SK-N-SH (cell line): ENCODE measurements around the gene PLCE1. TPM values are rescaled to one million over a fixed set of nuclear protein-coding genes. Genes with fewer than 3 reads are reported as not detected.
A peak's percentile ranks its signal among the peaks of the same experiment; 100 is the strongest.

Experiments
- CTCF ChIA-PET: fragments of 300-600, 350-600 bp; formaldehyde crosslinking; extraction: SDS; loops from one replicate; lab custom pipeline; 2021; lab: Yijun Ruan, JAX
- POLR2A ChIA-PET: fragments of 350-600 bp; sonication (Branson Sonifier 250); formaldehyde crosslinking; extraction: SDS; loops from one replicate; lab custom pipeline; 2020; ENCODE audit warnings: antibody characterized with exemption, inconsistent platforms; lab: Yijun Ruan, JAX
- DNase-seq: peaks from one replicate; pipeline ENCODE4 v3.0.0; 2012
- H2AFZ ChIP-seq: fragments of 200-600 bp; sonication (generic); 2 replicates; pipeline ENCODE4 v1.8.1; 2016; ENCODE audit warnings: antibody characterized with exemption, mild to moderate bottlenecking, low read depth
- H3F3A ChIP-seq: fragments of 200-600 bp; sonication (generic); replicated peaks from 2 replicates; pipeline ENCODE3; 2016; ENCODE audit warnings: antibody characterized with exemption, mild to moderate bottlenecking; ENCODE audit not compliant: insufficient read depth
- H3K27ac ChIP-seq, 2 experiments: fragments of 200-500 bp in 1 of 2; fragments of 200-600 bp in 1 of 2; sonication (Bioruptor generic) in 1 of 2; sonication (generic), shearing (Covaris generic) in 1 of 2; 2 replicates each; pipeline versions ENCODE4 v1.5.1 to v1.6.1; 2014 to 2016; ENCODE audit warnings: low read depth in 2 of 2, inconsistent platforms in 1 of 2, low read length in 1 of 2, mild to moderate bottlenecking in 1 of 2, mixed read lengths in 1 of 2
- H3K27me3 ChIP-seq: fragments of 200-600 bp; sonication (generic), shearing (Covaris generic); 2 replicates; pipeline ENCODE4 v1.6.1; 2016; ENCODE audit warnings: mixed run types; ENCODE audit not compliant: insufficient read depth
- H3K36me3 ChIP-seq, 2 experiments: fragments of 200-500 bp in 1 of 2; fragments of 200-600 bp in 1 of 2; sonication (Bioruptor generic) in 1 of 2; sonication (generic) in 1 of 2; replicated peaks in 1 of 2; 2 replicates each; pipeline versions ENCODE3 to v1.5.1; 2014 to 2016; ENCODE audit warnings: low read length in 1 of 2, mild to moderate bottlenecking in 1 of 2; ENCODE audit not compliant: insufficient read depth in 2 of 2, control insufficient read depth in 1 of 2
- H3K4me1 ChIP-seq, 2 experiments: fragments of 200-500 bp in 1 of 2; fragments of 200-600 bp in 1 of 2; sonication (Bioruptor generic) in 1 of 2; sonication (generic), shearing (Covaris generic) in 1 of 2; 2 replicates each; pipeline versions ENCODE4 v1.5.1 to v1.6.1; 2014 to 2016; ENCODE audit warnings: low read depth in 1 of 2, low read length in 1 of 2, mixed run types in 1 of 2; ENCODE audit not compliant: insufficient read depth in 2 of 2, control insufficient read depth in 1 of 2
- H3K4me2 ChIP-seq: fragments of 200-600 bp; sonication (generic), shearing (Covaris generic); 2 replicates; pipeline ENCODE4 v1.6.1; 2017; ENCODE audit warnings: mixed run types
- H3K4me3 ChIP-seq, 2 experiments: fragments of 200-500 bp in 1 of 2; fragments of 200-600 bp in 1 of 2; sonication (Bioruptor generic) in 1 of 2; sonication (generic), shearing (Covaris generic) in 1 of 2; 2 replicates each; pipeline versions ENCODE4 v1.5.1 to v1.8.1; 2014 to 2016; ENCODE audit warnings: low read depth in 2 of 2, inconsistent platforms in 1 of 2, low read length in 1 of 2, mild to moderate bottlenecking in 1 of 2, mixed read lengths in 1 of 2, moderate library complexity in 1 of 2
- H3K79me2 ChIP-seq: fragments of 200-600 bp; sonication (generic); 2 replicates; pipeline ENCODE4 v1.8.1; 2017; ENCODE audit warnings: mild to moderate bottlenecking; ENCODE audit not compliant: insufficient read depth
- H3K9ac ChIP-seq: fragments of 200-600 bp; sonication (generic); 2 replicates; pipeline ENCODE4 v1.6.1; 2017; ENCODE audit warnings: mixed run types
- H3K9me2 ChIP-seq: fragments of 200-600 bp; sonication (generic); 2 replicates; pipeline ENCODE4 v1.6.1; 2017; ENCODE audit warnings: mixed run types
- H3K9me3 ChIP-seq: fragments of 200-600 bp; sonication (generic); 2 replicates; pipeline ENCODE4 v1.6.1; 2017; ENCODE audit warnings: mixed run types, mild to moderate bottlenecking, moderate library complexity
- H4K20me1 ChIP-seq: fragments of 200-600 bp; sonication (generic); 2 replicates; pipeline ENCODE4 v1.6.1; 2017; ENCODE audit warnings: mild to moderate bottlenecking, mixed run types; ENCODE audit not compliant: insufficient read depth
- ELF1 ChIP-seq: IDR thresholded peaks from 2 replicates; pipeline ENCODE4 v1.4.0; 2012
- EP300 ChIP-seq, 2 experiments: IDR thresholded peaks; 2 replicates each; pipeline versions ENCODE4 v1.4.0 to v1.6.1; 2012; ENCODE audit warnings: borderline replicate concordance in 1 of 2, low read depth in 1 of 2, low read length in 1 of 2
- EZH2phosphoT487 ChIP-seq: fragments of 200-600 bp; sonication (generic); IDR thresholded peaks from 2 replicates; pipeline ENCODE4 v1.6.1; 2017; ENCODE audit warnings: low read depth, mixed run types, mild to moderate bottlenecking, antibody characterized with exemption, moderate library complexity, borderline replicate concordance
- FOXJ3 ChIP-seq: sonication (generic); formaldehyde crosslinking; IDR thresholded peaks from 2 replicates; pipeline ENCODE4 v1.5.1; 2020; ENCODE audit warnings: mild to moderate bottlenecking, missing genetic modification reagents
- FOXM1 ChIP-seq: IDR thresholded peaks from 2 replicates; pipeline ENCODE4 v1.4.0; 2012; ENCODE audit warnings: low read depth, mild to moderate bottlenecking
- GATA2 ChIP-seq: sonication (generic); formaldehyde crosslinking; IDR thresholded peaks from 2 replicates; pipeline ENCODE4 v1.5.0; 2020; ENCODE audit warnings: mild to moderate bottlenecking, missing genetic modification reagents
- MEF2A ChIP-seq: IDR thresholded peaks from 2 replicates; pipeline ENCODE4 v1.4.0; 2012; ENCODE audit warnings: low read depth, borderline replicate concordance
- MXI1 ChIP-seq: IDR thresholded peaks from 2 replicates; pipeline ENCODE4 v1.6.1; 2012; ENCODE audit warnings: mild to moderate bottlenecking, low read depth, low read length, improper control_type of control experiment
- NRF1 ChIP-seq: IDR thresholded peaks from 2 replicates; pipeline ENCODE4 v1.6.1; 2012; ENCODE audit warnings: low read depth, mild to moderate bottlenecking, low read length
- POLR2AphosphoS5 ChIP-seq: IDR thresholded peaks from 2 replicates; pipeline ENCODE4 v1.6.1; 2012; ENCODE audit warnings: low read depth, low read length
- RAD21 ChIP-seq: IDR thresholded peaks from 2 replicates; pipeline ENCODE4 v1.6.1; 2012; ENCODE audit warnings: mild to moderate bottlenecking, low read length
- RFX5 ChIP-seq: IDR thresholded peaks from 2 replicates; pipeline ENCODE4 v1.6.1; 2012; ENCODE audit warnings: mild to moderate bottlenecking, improper control_type of control experiment, low read length
- RXRA ChIP-seq: IDR thresholded peaks from 2 replicates; pipeline ENCODE4 v1.4.0; 2012; ENCODE audit warnings: low read depth, mild to moderate bottlenecking, borderline replicate concordance
- SIN3A ChIP-seq: IDR thresholded peaks from 2 replicates; pipeline ENCODE4 v1.6.1; 2012; ENCODE audit warnings: low read depth, mild to moderate bottlenecking, low read length, moderate library complexity, borderline replicate concordance
- SMC3 ChIP-seq: IDR thresholded peaks from 2 replicates; pipeline ENCODE4 v1.6.1; 2012; ENCODE audit warnings: low read depth, low read length, improper control_type of control experiment
- WGBS: methylation state at CpG from one replicate; pipeline ENCODE4 v1.1.6; 2017; ENCODE audit warnings: low lambda C conversion rate; 5-methylcytosine and 5-hydroxymethylcytosine counted together
- polyA plus RNA-seq, 3 experiments: library from polyadenylated mRNA; depleted of rRNA; stranded (reverse); fragments of >200 nt; gene quantifications; 2 replicates each; pipeline ENCODE4 v1.2.3, GENCODE V29; 2012
- TF ChIP-seq, protein P1 (sequence below): IDR thresholded peaks from 2 replicates; pipeline ENCODE4 v1.4.0; 2012; ENCODE audit warnings: low read depth
- TF ChIP-seq, protein P2 (sequence below): fragments of 150-350 bp; IDR thresholded peaks from 2 replicates; pipeline ENCODE4 v1.6.1; 2017; ENCODE audit warnings: antibody characterized with exemption, low read length, low read depth, borderline replicate concordance
- TF ChIP-seq, protein P3 (sequence below): fragments of 150-350 bp; IDR thresholded peaks from 2 replicates; pipeline ENCODE4 v1.6.1; 2016; ENCODE audit warnings: mild to moderate bottlenecking, low read depth, low read length
- TF ChIP-seq, protein P4 (sequence below): IDR thresholded peaks from 2 replicates; pipeline ENCODE4 v1.4.0; 2012; ENCODE audit warnings: low read depth, borderline replicate concordance
- TF ChIP-seq, protein P5 (sequence below): fragments of 200-600 bp; sonication (generic); IDR thresholded peaks from 2 replicates; pipeline ENCODE4 v1.6.1; 2017; ENCODE audit warnings: antibody characterized with exemption, mild to moderate bottlenecking, moderate library complexity

The PLCE1 gene
- polyA plus RNA-seq, 1 of the 3 experiments (the other 2 are of a cell fraction): 1.2 TPM

DNA sequence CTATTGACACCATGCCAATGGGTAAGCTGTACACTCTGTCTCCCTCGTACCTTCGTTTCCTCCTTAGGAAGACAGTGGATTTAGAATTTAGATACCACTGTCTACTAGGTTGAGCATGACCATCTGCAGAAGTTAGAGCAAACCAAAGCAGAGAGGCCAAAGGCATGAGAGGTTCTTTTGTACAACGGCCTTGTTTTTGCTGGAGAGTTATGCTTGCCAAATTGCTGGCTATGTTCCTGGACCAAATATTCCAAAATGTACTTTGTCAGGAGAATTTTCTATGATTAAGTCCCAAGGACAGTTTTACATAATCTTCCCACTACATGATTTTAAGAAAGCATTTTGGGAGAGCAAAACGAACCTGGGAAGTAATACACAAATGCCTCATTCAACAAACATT, 47.9 kb upstream of the PLCE1 start:
- no peaks in the 10 kb centered on the region for H3F3A ChIP-seq
- H3K4me3 ChIP-seq: no peak overlapping the region
- H3K9ac ChIP-seq: no peak overlapping the region
- H3K36me3 ChIP-seq: no peaks in the 10 kb centered on the region
- WGBS: 94% methylated on average over 4 of the region's 4 CpGs
- no peaks in the 10 kb centered on the region for H3K9me2 ChIP-seq
- H3K79me2 ChIP-seq: no peaks in the 10 kb centered on the region
- CTCF ChIA-PET: interaction anchor here (1.5 kb wide), 1 partner anchor 29 kb away, joined by 5 read pairs; no protein-coding TSS in a partner anchor
- TF ChIP-seq FOXJ3 (CRISPR knock-in tag) (no peak), ELF1 (no peak), MXI1 (no peak), EP300 (IDR thresholded peaks at IDR 0.05; ENCODE audit: borderline replicate concordance in 1 of 2, low read depth in 1 of 2, low read length in 1 of 2) (no peak), GATA2 (no peak), SIN3A (no peak), NRF1 (no peak), RXRA (no peak), POLR2AphosphoS5 (no peak), FOXM1 (no peak)
- TF ChIP-seq, protein P1, sequence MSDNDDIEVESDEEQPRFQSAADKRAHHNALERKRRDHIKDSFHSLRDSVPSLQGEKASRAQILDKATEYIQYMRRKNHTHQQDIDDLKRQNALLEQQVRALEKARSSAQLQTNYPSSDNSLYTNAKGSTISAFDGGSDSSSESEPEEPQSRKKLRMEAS: no peak
- TF ChIP-seq, protein P2, sequence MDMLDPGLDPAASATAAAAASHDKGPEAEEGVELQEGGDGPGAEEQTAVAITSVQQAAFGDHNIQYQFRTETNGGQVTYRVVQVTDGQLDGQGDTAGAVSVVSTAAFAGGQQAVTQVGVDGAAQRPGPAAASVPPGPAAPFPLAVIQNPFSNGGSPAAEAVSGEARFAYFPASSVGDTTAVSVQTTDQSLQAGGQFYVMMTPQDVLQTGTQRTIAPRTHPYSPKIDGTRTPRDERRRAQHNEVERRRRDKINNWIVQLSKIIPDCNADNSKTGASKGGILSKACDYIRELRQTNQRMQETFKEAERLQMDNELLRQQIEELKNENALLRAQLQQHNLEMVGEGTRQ: no peak
- TF ChIP-seq, protein P3, sequence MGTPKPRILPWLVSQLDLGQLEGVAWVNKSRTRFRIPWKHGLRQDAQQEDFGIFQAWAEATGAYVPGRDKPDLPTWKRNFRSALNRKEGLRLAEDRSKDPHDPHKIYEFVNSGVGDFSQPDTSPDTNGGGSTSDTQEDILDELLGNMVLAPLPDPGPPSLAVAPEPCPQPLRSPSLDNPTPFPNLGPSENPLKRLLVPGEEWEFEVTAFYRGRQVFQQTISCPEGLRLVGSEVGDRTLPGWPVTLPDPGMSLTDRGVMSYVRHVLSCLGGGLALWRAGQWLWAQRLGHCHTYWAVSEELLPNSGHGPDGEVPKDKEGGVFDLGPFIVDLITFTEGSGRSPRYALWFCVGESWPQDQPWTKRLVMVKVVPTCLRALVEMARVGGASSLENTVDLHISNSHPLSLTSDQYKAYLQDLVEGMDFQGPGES: no peak
- TF ChIP-seq, protein P4, sequence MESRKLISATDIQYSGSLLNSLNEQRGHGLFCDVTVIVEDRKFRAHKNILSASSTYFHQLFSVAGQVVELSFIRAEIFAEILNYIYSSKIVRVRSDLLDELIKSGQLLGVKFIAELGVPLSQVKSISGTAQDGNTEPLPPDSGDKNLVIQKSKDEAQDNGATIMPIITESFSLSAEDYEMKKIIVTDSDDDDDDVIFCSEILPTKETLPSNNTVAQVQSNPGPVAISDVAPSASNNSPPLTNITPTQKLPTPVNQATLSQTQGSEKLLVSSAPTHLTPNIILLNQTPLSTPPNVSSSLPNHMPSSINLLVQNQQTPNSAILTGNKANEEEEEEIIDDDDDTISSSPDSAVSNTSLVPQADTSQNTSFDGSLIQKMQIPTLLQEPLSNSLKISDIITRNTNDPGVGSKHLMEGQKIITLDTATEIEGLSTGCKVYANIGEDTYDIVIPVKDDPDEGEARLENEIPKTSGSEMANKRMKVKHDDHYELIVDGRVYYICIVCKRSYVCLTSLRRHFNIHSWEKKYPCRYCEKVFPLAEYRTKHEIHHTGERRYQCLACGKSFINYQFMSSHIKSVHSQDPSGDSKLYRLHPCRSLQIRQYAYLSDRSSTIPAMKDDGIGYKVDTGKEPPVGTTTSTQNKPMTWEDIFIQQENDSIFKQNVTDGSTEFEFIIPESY: no peak
- H2AFZ ChIP-seq: no peak overlapping the region
- no peak for DNase-seq
- H3K4me1 ChIP-seq: peaks cover 0 to 3% of the 10 kb centered on the region in 2 experiments; a peak in 1 of 4 replicates
- H3K27ac ChIP-seq: no peak overlapping the region
- H3K27me3 ChIP-seq: no peaks in the 10 kb centered on the region
- POLR2A ChIA-PET: no interaction called here
- H4K20me1 ChIP-seq: no peaks in the 10 kb centered on the region
- H3K4me2 ChIP-seq: no peak overlapping the region
- no peaks in the 10 kb centered on the region for H3K9me3 ChIP-seq

DNA sequence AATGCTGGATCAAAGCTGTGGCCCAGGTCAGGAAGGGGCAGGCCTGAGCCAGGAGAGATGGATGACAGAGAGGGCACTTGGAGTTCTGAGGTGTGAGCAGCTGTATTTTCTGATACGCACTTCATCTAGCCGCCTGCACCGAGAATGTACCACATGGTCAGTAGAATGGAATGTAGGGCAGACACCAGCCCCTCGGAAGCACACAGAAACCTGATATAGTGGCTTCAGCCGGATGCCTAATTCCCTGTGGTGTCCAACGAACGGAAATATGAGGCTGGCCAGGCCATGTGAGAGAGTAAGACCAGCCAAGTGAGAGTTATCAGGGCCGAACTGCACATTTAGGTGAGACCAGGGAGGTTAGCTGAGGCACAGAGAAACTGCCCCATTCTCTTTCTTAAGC, 46.7 kb upstream of the PLCE1 start:
- H4K20me1 ChIP-seq: no peaks in the 10 kb centered on the region
- H3F3A ChIP-seq: no peaks in the 10 kb centered on the region
- ChIA-PET CTCF (interaction anchor here (2.1 kb wide), 1 partner anchor 26 kb away, joined by 4 read pairs; no protein-coding TSS in a partner anchor), POLR2A (no interaction called here)
- H3K27me3 ChIP-seq: no peaks in the 10 kb centered on the region
- 0 out of 2 replicates have a peak overlapping the region, but pooled peaks have one; percentile 7 for H2AFZ ChIP-seq
- no peaks in the 10 kb centered on the region for H3K79me2 ChIP-seq
- no peak overlapping the region for H3K9ac ChIP-seq
- H3K4me2 ChIP-seq: no peak overlapping the region; the same call in 1 of the 2 replicates
- WGBS: 52% methylated on average over 6 of the region's 8 CpGs
- no peaks in the 10 kb centered on the region for H3K36me3 ChIP-seq
- no peaks in the 10 kb centered on the region for H3K9me3 ChIP-seq
- H3K4me1 ChIP-seq: peaks cover 0 to 5% of the 10 kb centered on the region in 2 experiments; a peak in 1 of 4 replicates
- peak overlapping the region in 1 of 2 experiments; percentile 69; a peak in 1 of 4 replicates for H3K27ac ChIP-seq
- DNase-seq: no peak
- no peaks in the 10 kb centered on the region for H3K9me2 ChIP-seq
- no peak overlapping the region for H3K4me3 ChIP-seq
- TF ChIP-seq MEF2A: no peak
- TF ChIP-seq RFX5: no peak
- TF ChIP-seq RAD21: no peak
- TF ChIP-seq EZH2phosphoT487: no peak
- TF ChIP-seq MXI1: no peak
- no peak for TF ChIP-seq SMC3
- TF ChIP-seq, protein P4: no peak
- TF ChIP-seq, protein P5, sequence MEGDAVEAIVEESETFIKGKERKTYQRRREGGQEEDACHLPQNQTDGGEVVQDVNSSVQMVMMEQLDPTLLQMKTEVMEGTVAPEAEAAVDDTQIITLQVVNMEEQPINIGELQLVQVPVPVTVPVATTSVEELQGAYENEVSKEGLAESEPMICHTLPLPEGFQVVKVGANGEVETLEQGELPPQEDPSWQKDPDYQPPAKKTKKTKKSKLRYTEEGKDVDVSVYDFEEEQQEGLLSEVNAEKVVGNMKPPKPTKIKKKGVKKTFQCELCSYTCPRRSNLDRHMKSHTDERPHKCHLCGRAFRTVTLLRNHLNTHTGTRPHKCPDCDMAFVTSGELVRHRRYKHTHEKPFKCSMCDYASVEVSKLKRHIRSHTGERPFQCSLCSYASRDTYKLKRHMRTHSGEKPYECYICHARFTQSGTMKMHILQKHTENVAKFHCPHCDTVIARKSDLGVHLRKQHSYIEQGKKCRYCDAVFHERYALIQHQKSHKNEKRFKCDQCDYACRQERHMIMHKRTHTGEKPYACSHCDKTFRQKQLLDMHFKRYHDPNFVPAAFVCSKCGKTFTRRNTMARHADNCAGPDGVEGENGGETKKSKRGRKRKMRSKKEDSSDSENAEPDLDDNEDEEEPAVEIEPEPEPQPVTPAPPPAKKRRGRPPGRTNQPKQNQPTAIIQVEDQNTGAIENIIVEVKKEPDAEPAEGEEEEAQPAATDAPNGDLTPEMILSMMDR: no peak
- no peak for TF ChIP-seq FOXJ3 (CRISPR knock-in tag)
